BE2C (cell line): Measurements from ENCODE around the gene MIPEP.

Source experiments
- DNase-seq: peaks from one replicate; pipeline ENCODE4 v3.0.0-alpha.2; 2020
- H3K27me3 ChIP-seq: fragments of 250-450 bp; sonication (Bioruptor Pico); 2 replicates; pipeline ENCODE4 v1.5.1; 2020; ENCODE audit warnings: mild to moderate bottlenecking
- H3K36me3 ChIP-seq: fragments of 250-450 bp; sonication (Bioruptor Pico); 2 replicates; pipeline ENCODE4 v1.5.1; 2020; ENCODE audit warnings: mild to moderate bottlenecking
- H3K4me1 ChIP-seq: fragments of 250-450 bp; sonication (Bioruptor Pico); 2 replicates; pipeline ENCODE4 v1.5.1; 2020
- H3K4me3 ChIP-seq: 2 replicates; pipeline ENCODE4 v1.5.1; 2011; ENCODE audit warnings: low read depth, low read length
- H3K9me3 ChIP-seq: fragments of 250-450 bp; sonication (Bioruptor Pico); 2 replicates; pipeline ENCODE4 v1.5.1; 2020
- CTCF ChIP-seq: IDR thresholded peaks from 2 replicates; pipeline ENCODE4 v1.5.1; 2012; ENCODE audit warnings: mild to moderate bottlenecking, low read depth, low read length

MIPEP gene

GRCh38 chr13:23871616-23872220 lies 17.5 kb downstream of the MIPEP start:
- H3K27me3 ChIP-seq: no peaks in the 10 kb centered on the region
- no peaks in the 10 kb centered on the region for H3K36me3 ChIP-seq
- H3K4me1 ChIP-seq: no peaks in the 10 kb centered on the region
- no peak overlapping the region for H3K4me3 ChIP-seq
- peak; percentile 49 for TF ChIP-seq CTCF
- H3K9me3 ChIP-seq: no peaks in the 10 kb centered on the region
- DNase-seq: no peak

DNA sequence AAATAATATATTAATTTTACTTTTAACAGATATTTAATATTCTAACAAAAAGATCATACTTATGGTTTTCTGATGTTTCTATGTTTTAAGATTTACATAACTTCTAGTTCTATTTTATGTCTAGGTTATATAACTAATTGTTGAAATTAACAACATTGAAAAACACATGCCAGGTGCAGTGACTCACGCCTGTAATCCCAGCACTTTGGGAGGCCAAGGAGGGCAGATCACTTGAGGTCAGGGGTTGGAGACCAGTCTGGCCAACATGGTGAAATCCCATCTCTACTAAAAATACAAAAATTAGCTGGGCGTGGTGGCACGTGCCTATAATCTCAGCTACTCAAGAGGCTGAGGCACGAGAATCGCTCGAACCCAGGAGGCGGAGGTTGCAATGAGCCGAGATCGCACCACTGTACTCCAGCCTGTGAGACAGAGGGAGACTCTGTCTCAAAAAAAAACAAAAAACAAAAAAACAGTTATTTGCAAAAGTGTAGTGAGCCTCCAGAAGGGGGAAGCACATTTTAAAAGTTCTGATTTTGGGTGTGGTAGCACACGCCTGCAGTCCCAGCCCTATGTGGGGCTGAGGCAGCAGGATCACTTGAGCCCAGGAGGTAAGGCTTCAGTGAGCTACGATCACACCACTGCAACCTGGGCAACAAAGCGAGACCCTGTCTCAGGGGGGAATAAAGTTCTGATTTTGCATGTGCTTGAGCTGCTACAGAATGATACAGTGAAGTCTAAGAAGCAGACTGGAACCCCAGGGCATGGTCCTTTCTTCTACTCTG lies 18.7 kb downstream of the MIPEP start:
- Histone ChIP-seq H3K4me3 (no peak overlapping the region), H3K36me3 (no peaks in the 10 kb centered on the region), H3K27me3 (no peaks in the 10 kb centered on the region), H3K9me3 (no peaks in the 10 kb centered on the region), H3K4me1 (no peaks in the 10 kb centered on the region)
- TF ChIP-seq CTCF: no peak
- no peak for DNase-seq

DNA sequence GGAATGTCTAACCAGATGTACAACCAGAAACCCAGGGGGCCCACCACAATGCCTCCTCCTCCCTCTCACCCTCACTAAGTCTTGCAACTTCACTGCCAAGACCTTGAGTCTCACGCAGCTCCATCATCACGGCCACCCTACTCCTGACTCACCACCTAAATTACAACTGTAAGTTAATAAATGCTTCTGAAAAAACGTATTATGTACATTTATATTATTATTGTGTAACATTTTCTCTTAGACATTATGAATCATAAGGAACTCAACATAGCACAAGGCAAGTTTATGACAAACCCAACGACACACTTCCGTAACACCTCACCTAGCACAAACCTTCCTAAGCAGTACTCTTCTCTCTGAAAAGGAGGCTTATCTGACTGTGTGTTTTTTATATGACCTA lies 20.7 kb downstream of the MIPEP start:
- Histone ChIP-seq H3K9me3 (no peaks in the 10 kb centered on the region), H3K4me3 (no peak overlapping the region), H3K27me3 (no peaks in the 10 kb centered on the region), H3K4me1 (no peaks in the 10 kb centered on the region), H3K36me3 (no peaks in the 10 kb centered on the region)
- DNase-seq: no peak
- no peak for TF ChIP-seq CTCF

GRCh38 chr13:23867027-23867491 lies 22.1 kb downstream of the MIPEP start:
- Histone ChIP-seq H3K4me1 (no peaks in the 10 kb centered on the region), H3K4me3 (no peak overlapping the region), H3K36me3 (no peaks in the 10 kb centered on the region), H3K27me3 (no peaks in the 10 kb centered on the region), H3K9me3 (no peaks in the 10 kb centered on the region)
- no peak for DNase-seq
- TF ChIP-seq CTCF: no peak

DNA sequence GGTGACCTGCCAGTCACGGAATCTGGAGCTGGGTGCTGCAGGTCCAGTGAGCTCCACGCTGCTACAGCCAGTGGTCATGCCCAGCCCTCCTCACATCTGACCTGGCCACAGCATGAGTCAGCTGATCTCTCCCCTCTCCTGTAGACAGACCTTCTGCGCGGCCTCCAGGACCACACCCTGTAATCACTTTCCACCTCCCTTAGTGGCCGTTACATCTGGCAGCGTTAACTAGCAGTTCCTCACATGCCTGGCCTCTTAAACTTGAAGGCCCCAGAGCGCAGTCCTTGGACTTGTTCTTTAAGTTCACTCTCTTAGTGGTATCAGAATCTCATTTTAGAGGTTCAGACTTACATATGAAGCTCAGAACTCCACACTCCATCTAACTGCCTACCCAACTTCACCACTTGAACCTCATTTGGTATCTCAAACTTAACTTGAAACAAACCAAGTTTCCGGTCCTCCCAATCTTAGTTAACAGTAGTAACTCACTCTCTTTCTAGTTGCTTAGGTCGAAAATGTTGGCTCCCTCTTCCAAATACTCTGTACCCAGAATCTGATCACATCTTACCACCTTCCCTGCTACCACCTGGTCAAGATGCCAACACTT lies 22.7 kb downstream of the MIPEP start:
- Histone ChIP-seq H3K4me3 (no peak overlapping the region), H3K36me3 (no peaks in the 10 kb centered on the region), H3K4me1 (no peaks in the 10 kb centered on the region), H3K27me3 (no peaks in the 10 kb centered on the region), H3K9me3 (no peaks in the 10 kb centered on the region)
- TF ChIP-seq CTCF: no peak
- DNase-seq: no peak

- Histone ChIP-seq H3K4me3 (no peak overlapping the region), H3K36me3 (no peaks in the 10 kb centered on the region), H3K27me3 (no peaks in the 10 kb centered on the region), H3K4me1 (no peaks in the 10 kb centered on the region), H3K9me3 (no peaks in the 10 kb centered on the region)
- no peak for DNase-seq
- no peak for TF ChIP-seq CTCF
Observed at GRCh38 chr13:23865906-23866305, 23.3 kb downstream of the MIPEP start.
